ENCODE data around the gene PREB. TPM values are rescaled to one million over a fixed set of nuclear protein-coding genes. Genes with fewer than 3 reads are reported as not detected.

PREB gene
- total RNA-seq, 2 experiments from 2014 or later = 12.3 to 12.6 TPM

- DNase-seq (peak in 8 of 14 experiments; percentile 19 to 73 (median 46)), ATAC-seq (ENCODE audit: poor library complexity) (peak; percentile 88)
- no peaks in the 10 kb centered on the region for H3K27me3 Mint-ChIP-seq
- H3K36me3 Mint-ChIP-seq (ENCODE audit: low read depth) = peaks cover 7% of the 10 kb centered on the region
- no peak overlapping the region for H3K27ac Mint-ChIP-seq
- peak overlapping the region; percentile 23 for H3K4me3 ChIP-seq (ENCODE audit: low read length)
- CTCF ChIA-PET = interaction anchor here (0.6 to 1.6 kb wide), 4 partner anchors 9 to 184 kb away, joined by 3 to 7 read pairs (median 4); partner anchors contain the start of gene KHK
- peaks cover 11% of the 10 kb centered on the region for H3K4me1 Mint-ChIP-seq (ENCODE audit: low read depth)
- intact Hi-C loops (cut with DNase I, micrococcal nuclease) = loop anchor here in 1 of 2 experiments (5.0 kb wide), 1 partner anchor 586 kb away; no protein-coding TSS in a partner anchor
- POLR2A ChIA-PET = interaction anchor here (2.4 kb wide), 1 partner anchor 9 kb away, joined by 8 read pairs; the partner anchor contains the start of gene KHK
- H3K9me3 Mint-ChIP-seq = no peaks in the 10 kb centered on the region
- no peak for TF ChIP-seq CTCF (IDR thresholded peaks at IDR 0.05)
- peaks cover 9% of the 10 kb centered on the region for H3K4me1 ChIP-seq (ENCODE audit: insufficient read depth, low read length)
- peaks cover 2% of the 10 kb centered on the region for H3K36me3 ChIP-seq (ENCODE audit: insufficient read depth, low read length)
- no peaks in the 10 kb centered on the region for H3K27me3 ChIP-seq (ENCODE audit: control insufficient read depth in 1 of 2, insufficient read depth in 2 of 2, low read length in 2 of 2)
- no peaks in the 10 kb centered on the region for H3K9me3 ChIP-seq (ENCODE audit: control insufficient read depth in 1 of 2, insufficient read depth in 1 of 2, low read length in 2 of 2)
- H3K27ac ChIP-seq (ENCODE audit: low read depth in 1 of 2, low read length in 2 of 2) = no peak overlapping the region
- peak overlapping the region; percentile 4 for H3K4me3 Mint-ChIP-seq
These were observed 38.4 kb downstream of the PREB start for GRCh38 chr2:27095745-27096651.

- H3K4me3 ChIP-seq (ENCODE audit: low read length) = no peak overlapping the region
- H3K9me3 Mint-ChIP-seq = no peaks in the 10 kb centered on the region
- intact Hi-C loops (cut with DNase I, micrococcal nuclease) = loop anchor here in 1 of 2 experiments (5.0 kb wide), 1 partner anchor 587 kb away; no protein-coding TSS in a partner anchor
- CTCF ChIA-PET = interaction anchor here (0.6 to 1.6 kb wide), 2 partner anchors 22 to 184 kb away, joined by 3 to 7 read pairs; no protein-coding TSS in a partner anchor
- DNase-seq (no peak), ATAC-seq (ENCODE audit: poor library complexity) (no peak)
- no peak overlapping the region for H3K27ac ChIP-seq (ENCODE audit: low read depth in 1 of 2, low read length in 2 of 2)
- peaks cover 2% of the 10 kb centered on the region for H3K36me3 ChIP-seq (ENCODE audit: insufficient read depth, low read length)
- peak overlapping the region; percentile 4 for H3K4me3 Mint-ChIP-seq
- no peaks in the 10 kb centered on the region for H3K27me3 Mint-ChIP-seq
- no peaks in the 10 kb centered on the region for H3K9me3 ChIP-seq (ENCODE audit: control insufficient read depth in 1 of 2, insufficient read depth in 1 of 2, low read length in 2 of 2)
- no peak for TF ChIP-seq CTCF (IDR thresholded peaks at IDR 0.05)
- no peaks in the 10 kb centered on the region for H3K27me3 ChIP-seq (ENCODE audit: control insufficient read depth in 1 of 2, insufficient read depth in 2 of 2, low read length in 2 of 2)
- H3K36me3 Mint-ChIP-seq (ENCODE audit: low read depth) = peaks cover 7% of the 10 kb centered on the region
- peaks cover 9% of the 10 kb centered on the region for H3K4me1 ChIP-seq (ENCODE audit: insufficient read depth, low read length)
- H3K4me1 Mint-ChIP-seq (ENCODE audit: low read depth) = peaks cover 11% of the 10 kb centered on the region
- POLR2A ChIA-PET = no interaction called here
- no peak overlapping the region for H3K27ac Mint-ChIP-seq
These were observed 39.0 kb downstream of the PREB start for GRCh38 chr2:27095427-27095744.

GRCh38 chr2:27094353-27094984 lies 40.0 kb downstream of the PREB start:
- no peak for DNase-seq
- Histone ChIP-seq H3K27me3 (ENCODE audit: control insufficient read depth in 1 of 2, insufficient read depth in 2 of 2, low read length in 2 of 2) (no peaks in the 10 kb centered on the region), H3K4me1 (ENCODE audit: insufficient read depth, low read length) (peaks cover 9% of the 10 kb centered on the region), H3K4me3 (ENCODE audit: low read length) (no peak overlapping the region), H3K36me3 (ENCODE audit: insufficient read depth, low read length) (no peaks in the 10 kb centered on the region), H3K9me3 (ENCODE audit: control insufficient read depth in 1 of 2, insufficient read depth in 1 of 2, low read length in 2 of 2) (no peaks in the 10 kb centered on the region), H3K27ac (ENCODE audit: low read depth in 1 of 2, low read length in 2 of 2) (no peak overlapping the region)
- ChIA-PET POLR2A (no interaction called here), CTCF (interaction anchor here (1.0 kb wide), 1 partner anchor 185 kb away, joined by 7 read pairs; no protein-coding TSS in a partner anchor)
- Mint-ChIP-seq H3K9me3 (no peaks in the 10 kb centered on the region), H3K4me3 (no peak overlapping the region), H3K27me3 (no peaks in the 10 kb centered on the region), H3K36me3 (ENCODE audit: low read depth) (peaks cover 7% of the 10 kb centered on the region), H3K4me1 (ENCODE audit: low read depth) (peaks cover 16% of the 10 kb centered on the region), H3K27ac (no peak overlapping the region)
- intact Hi-C loops (cut with DNase I, micrococcal nuclease) = no loop called here
- no peak for ATAC-seq (ENCODE audit: poor library complexity)
- no peak for TF ChIP-seq CTCF (IDR thresholded peaks at IDR 0.05)
